ENCODE results near the gene KLK5. TPM values are rescaled to one million over a fixed set of nuclear protein-coding genes. Genes with fewer than 3 reads are reported as not detected.

The KLK5 gene
- polyA plus RNA-seq, 1 donor from 2014 or later, result not detected

GRCh38 chr19:50939596-50939995, 13.2 kb downstream of the KLK5 start:
- H3K36me3 ChIP-seq (ENCODE audit: insufficient read depth, low read length), result no peaks in the 10 kb centered on the region

GRCh38 chr19:50933640-50934039, 19.2 kb downstream of the KLK5 start:
- no peak for TF ChIP-seq CTCF (IDR thresholded peaks at IDR 0.05; ENCODE audit: poor library complexity, severe bottlenecking)
- no peak for TF ChIP-seq RAD21 (conservative IDR thresholded peaks at IDR 0.05)
- no peak for TF ChIP-seq TAF1 (IDR thresholded peaks at IDR 0.05; ENCODE audit: low read depth)
- no peak for TF ChIP-seq POLR2AphosphoS5 (IDR thresholded peaks at IDR 0.05)
- no peak for TF ChIP-seq SMC3 (conservative IDR thresholded peaks at IDR 0.05; ENCODE audit: poor library complexity)
- TF ChIP-seq EP300 (conservative IDR thresholded peaks at IDR 0.05; ENCODE audit: poor library complexity, severe bottlenecking), result no peak
- TF ChIP-seq EZH2 (IDR thresholded peaks at IDR 0.05; ENCODE audit: borderline replicate concordance, insufficient read depth, low read length, poor library complexity, severe bottlenecking), result no peak
- TF ChIP-seq REST (IDR thresholded peaks at IDR 0.05; ENCODE audit: borderline replicate concordance), result no peak
- no peak for TF ChIP-seq MXI1 (conservative IDR thresholded peaks at IDR 0.05; ENCODE audit: poor library complexity, severe bottlenecking)
- H3K9me3 ChIP-seq (ENCODE audit: low read length), result no peaks in the 10 kb centered on the region
- H3K9ac ChIP-seq (ENCODE audit: low read length), result no peak overlapping the region
- H3K4me3 ChIP-seq (ENCODE audit: low read length), result no peak overlapping the region
- peaks cover 9% of the 10 kb centered on the region for H3K27me3 ChIP-seq (ENCODE audit: insufficient read depth, low read depth, low read length)
- no peak overlapping the region for H3K27ac ChIP-seq (ENCODE audit: low read length)
- H3K36me3 ChIP-seq (ENCODE audit: insufficient read depth, low read length), result no peaks in the 10 kb centered on the region
- H3K79me2 ChIP-seq (replicated peaks; ENCODE audit: insufficient read depth, low read length), result no peaks in the 10 kb centered on the region
- no peaks in the 10 kb centered on the region for H4K20me1 ChIP-seq (ENCODE audit: insufficient read depth)
- no peak overlapping the region for H2AFZ ChIP-seq (ENCODE audit: low read depth, low read length)
- no peaks in the 10 kb centered on the region for H3F3A ChIP-seq (ENCODE audit: insufficient read depth, low read length, poor library complexity, severe bottlenecking)
- no peak overlapping the region for H3K4me2 ChIP-seq (ENCODE audit: low read length)
- H3K9me2 ChIP-seq (ENCODE audit: insufficient read depth, low read length), result no peaks in the 10 kb centered on the region

More at GRCh38 chr19:50939596-50939995, 13.2 kb downstream of the KLK5 start:
- peaks cover 3% of the 10 kb centered on the region for H3K9me3 ChIP-seq (ENCODE audit: low read length)
- H3K4me3 ChIP-seq (ENCODE audit: low read length), result no peak overlapping the region
- H2AFZ ChIP-seq (ENCODE audit: low read depth, low read length), result no peak overlapping the region
- H3K9ac ChIP-seq (ENCODE audit: low read length), result no peak overlapping the region
- H3K4me2 ChIP-seq (ENCODE audit: low read length), result no peak overlapping the region
- H3K27ac ChIP-seq (ENCODE audit: low read length), result no peak overlapping the region
- no peaks in the 10 kb centered on the region for H3K27me3 ChIP-seq (ENCODE audit: insufficient read depth, low read depth, low read length)
- H4K20me1 ChIP-seq (ENCODE audit: insufficient read depth), result no peaks in the 10 kb centered on the region
- no peaks in the 10 kb centered on the region for H3K9me2 ChIP-seq (ENCODE audit: insufficient read depth, low read length)
- H3K79me2 ChIP-seq (replicated peaks; ENCODE audit: insufficient read depth, low read length), result no peaks in the 10 kb centered on the region
- no peaks in the 10 kb centered on the region for H3F3A ChIP-seq (ENCODE audit: insufficient read depth, low read length, poor library complexity, severe bottlenecking)
- TF ChIP-seq SMC3 (conservative IDR thresholded peaks at IDR 0.05; ENCODE audit: poor library complexity), result no peak
- TF ChIP-seq EP300 (conservative IDR thresholded peaks at IDR 0.05; ENCODE audit: poor library complexity, severe bottlenecking), result no peak
- TF ChIP-seq CTCF (IDR thresholded peaks at IDR 0.05; ENCODE audit: poor library complexity, severe bottlenecking), result no peak
- TF ChIP-seq EZH2 (IDR thresholded peaks at IDR 0.05; ENCODE audit: borderline replicate concordance, insufficient read depth, low read length, poor library complexity, severe bottlenecking), result no peak
- no peak for TF ChIP-seq RAD21 (conservative IDR thresholded peaks at IDR 0.05)
- TF ChIP-seq MXI1 (conservative IDR thresholded peaks at IDR 0.05; ENCODE audit: poor library complexity, severe bottlenecking), result no peak

All from neural cell (in vitro differentiated cells).